Jurkat, Clone E6-1 (cell line): Measurements from ENCODE around the gene SARS1.

Experiments
- DNase-seq: peaks from one replicate; pipeline ENCODE4 v3.0.0-alpha.2; 2011; ENCODE audit warnings: low read depth, low spot score
- H3K4me3 ChIP-seq: 2 replicates; pipeline ENCODE4 v1.5.1; 2011; ENCODE audit warnings: mild to moderate bottlenecking, low read length, control low read depth, moderate library complexity

SARS1 gene

GRCh38 chr1:109191377-109191776, 22.3 kb upstream of the SARS1 start:
- H3K4me3 ChIP-seq, result no peak overlapping the region
- no peak for DNase-seq

- no peak for DNase-seq
- H3K4me3 ChIP-seq, result no peak overlapping the region
Observed at GRCh38 chr1:109191891-109192290, 21.8 kb upstream of the SARS1 start.

- no peak overlapping the region for H3K4me3 ChIP-seq
- no peak for DNase-seq
Observed at GRCh38 chr1:109192433-109192832, 21.3 kb upstream of the SARS1 start.

GRCh38 chr1:109193653-109194590, 19.8 kb upstream of the SARS1 start:
- no peak overlapping the region for H3K4me3 ChIP-seq
- DNase-seq, result no peak

GRCh38 chr1:109197158-109198042, 16.3 kb upstream of the SARS1 start:
- no peak overlapping the region for H3K4me3 ChIP-seq
- DNase-seq, result no peak

- DNase-seq, result no peak
- H3K4me3 ChIP-seq, result no peak overlapping the region
Observed at GRCh38 chr1:109198043-109198695, 15.5 kb upstream of the SARS1 start.

GRCh38 chr1:109198745-109199144, 15.0 kb upstream of the SARS1 start:
- H3K4me3 ChIP-seq, result no peak overlapping the region
- DNase-seq, result no peak

GRCh38 chr1:109199710-109200109, 14.0 kb upstream of the SARS1 start:
- DNase-seq, result no peak
- no peak overlapping the region for H3K4me3 ChIP-seq

- no peak for DNase-seq
- no peak overlapping the region for H3K4me3 ChIP-seq
Observed at GRCh38 chr1:109201123-109201703, 12.5 kb upstream of the SARS1 start.

- no peak overlapping the region for H3K4me3 ChIP-seq
- no peak for DNase-seq
Observed at GRCh38 chr1:109204484-109204883, 9.2 kb upstream of the SARS1 start.

- H3K4me3 ChIP-seq, result no peak overlapping the region
- DNase-seq, result no peak
Observed at GRCh38 chr1:109206339-109206738, 7.4 kb upstream of the SARS1 start.

- no peak for DNase-seq
- no peak overlapping the region for H3K4me3 ChIP-seq
Observed at GRCh38 chr1:109207467-109208103, 6.1 kb upstream of the SARS1 start.

GRCh38 chr1:109208394-109208793, 5.3 kb upstream of the SARS1 start:
- no peak for DNase-seq
- no peak overlapping the region for H3K4me3 ChIP-seq

- H3K4me3 ChIP-seq, result no peak overlapping the region
- DNase-seq, result no peak
Observed at GRCh38 chr1:109208836-109209463, 4.8 kb upstream of the SARS1 start.

- DNase-seq, result no peak
- no peak overlapping the region for H3K4me3 ChIP-seq
Observed at GRCh38 chr1:109210058-109210457, 3.7 kb upstream of the SARS1 start.

- H3K4me3 ChIP-seq, result peak overlapping the region; percentile 43
Observed at GRCh38 chr1:109213345-109213823, 334 bp upstream of the SARS1 start.

GRCh38 chr1:109214695-109215623, 1.2 kb downstream of the SARS1 start:
- H3K4me3 ChIP-seq, result peak overlapping the region; percentile 77
- DNase-seq, result no peak

More at GRCh38 chr1:109213345-109213823, 334 bp upstream of the SARS1 start:
- no peak for DNase-seq
